HEK293 (cell line): ENCODE measurements around the gene MBD5.

ENCODE experiments used
- ATF2 ChIP-seq: fragments of 450-650 bp; formaldehyde crosslinking; IDR thresholded peaks from 2 replicates; pipeline ENCODE4 v1.5.1; 2016; ENCODE audit warnings: missing biosample characterization, missing genetic modification characterization, low read depth
- GLIS2 ChIP-seq: fragments of 450-650 bp; formaldehyde crosslinking; IDR thresholded peaks from 2 replicates; pipeline ENCODE4 v1.5.1; 2016; ENCODE audit warnings: missing biosample characterization, missing genetic modification characterization
- HOXD13 ChIP-seq: sonication (generic); formaldehyde crosslinking; IDR thresholded peaks from 2 replicates; pipeline ENCODE4 v1.8.0; 2022; ENCODE audit warnings: missing genetic modification reagents, borderline replicate concordance
- INSM2 ChIP-seq: fragments of 450-650 bp; formaldehyde crosslinking; IDR thresholded peaks from 2 replicates; pipeline ENCODE4 v1.5.1; 2016; ENCODE audit warnings: missing biosample characterization, missing genetic modification characterization
- KLF17 ChIP-seq: fragments of 450-650 bp; formaldehyde crosslinking; IDR thresholded peaks from 2 replicates; pipeline ENCODE4 v1.5.1; 2016; ENCODE audit warnings: missing biosample characterization, missing genetic modification characterization
- MEIS1 ChIP-seq: sonication (generic); formaldehyde crosslinking; IDR thresholded peaks from 2 replicates; pipeline ENCODE4 v1.8.1; 2022; ENCODE audit warnings: missing genetic modification reagents, mild to moderate bottlenecking, borderline replicate concordance
- SCRT1 ChIP-seq: fragments of 450-650 bp; formaldehyde crosslinking; IDR thresholded peaks from 2 replicates; pipeline ENCODE4 v1.5.1; 2016; ENCODE audit warnings: missing biosample characterization, missing genetic modification characterization, borderline replicate concordance
- ZBTB21 ChIP-seq: fragments of 450-650 bp; formaldehyde crosslinking; IDR thresholded peaks from 2 replicates; pipeline ENCODE4 v1.5.1; 2017; ENCODE audit warnings: missing biosample characterization, missing genetic modification characterization
- ZBTB48 ChIP-seq: fragments of 450-650 bp; formaldehyde crosslinking; IDR thresholded peaks from 2 replicates; pipeline ENCODE4 v1.5.1; 2016; ENCODE audit warnings: missing biosample characterization, missing genetic modification characterization
- ZFP69B ChIP-seq: fragments of 450-650 bp; formaldehyde crosslinking; IDR thresholded peaks from 2 replicates; pipeline ENCODE4 v1.5.1; 2016; ENCODE audit warnings: missing biosample characterization, missing genetic modification characterization
- ZNF114 ChIP-seq: fragments of 450-650 bp; formaldehyde crosslinking; IDR thresholded peaks from 2 replicates; pipeline ENCODE4 v1.5.0; 2017; ENCODE audit warnings: missing biosample characterization, missing genetic modification characterization
- ZNF138 ChIP-seq: fragments of 450-650 bp; formaldehyde crosslinking; IDR thresholded peaks from 2 replicates; pipeline ENCODE4 v1.5.1; 2016; ENCODE audit warnings: missing biosample characterization, missing genetic modification characterization, borderline replicate concordance
- ZNF148 ChIP-seq: fragments of 450-650 bp; formaldehyde crosslinking; IDR thresholded peaks from 2 replicates; pipeline ENCODE4 v1.5.0; 2017; ENCODE audit warnings: missing biosample characterization, missing genetic modification characterization, borderline replicate concordance
- ZNF157 ChIP-seq: fragments of 450-650 bp; formaldehyde crosslinking; IDR thresholded peaks from 2 replicates; pipeline ENCODE4 v1.5.1; 2016; ENCODE audit warnings: missing biosample characterization, missing genetic modification characterization
- ZNF18 ChIP-seq: fragments of 450-650 bp; formaldehyde crosslinking; IDR thresholded peaks from 2 replicates; pipeline ENCODE4 v1.5.1; 2016; ENCODE audit warnings: missing biosample characterization, missing genetic modification characterization
- ZNF19 ChIP-seq: fragments of 450-650 bp; formaldehyde crosslinking; IDR thresholded peaks from 2 replicates; pipeline ENCODE4; 2016; ENCODE audit warnings: missing biosample characterization, missing genetic modification characterization, low read depth
- ZNF214 ChIP-seq: fragments of 450-650 bp; formaldehyde crosslinking; IDR thresholded peaks from 2 replicates; pipeline ENCODE4 v1.5.1; 2017; ENCODE audit warnings: missing biosample characterization, mild to moderate bottlenecking, missing genetic modification characterization, borderline replicate concordance
- ZNF23 ChIP-seq: fragments of 450-650 bp; formaldehyde crosslinking; IDR thresholded peaks from 2 replicates; pipeline ENCODE4 v1.5.1; 2016; ENCODE audit warnings: missing biosample characterization, missing genetic modification characterization, borderline replicate concordance
- ZNF280D ChIP-seq: fragments of 450-650 bp; formaldehyde crosslinking; IDR thresholded peaks from 2 replicates; pipeline ENCODE4 v1.5.1; 2016; ENCODE audit warnings: missing biosample characterization, missing genetic modification characterization
- ZNF433 ChIP-seq: fragments of 450-650 bp; formaldehyde crosslinking; IDR thresholded peaks from 2 replicates; pipeline ENCODE4 v1.5.1; 2016; ENCODE audit warnings: missing biosample characterization, missing genetic modification characterization, low read depth
- ZNF501 ChIP-seq: fragments of 450-650 bp; formaldehyde crosslinking; IDR thresholded peaks from 2 replicates; pipeline ENCODE4 v1.5.1; 2016; ENCODE audit warnings: missing biosample characterization, missing genetic modification characterization
- ZNF623 ChIP-seq: fragments of 450-650 bp; formaldehyde crosslinking; IDR thresholded peaks from 2 replicates; pipeline ENCODE4 v1.5.1; 2016; ENCODE audit warnings: missing biosample characterization, missing genetic modification characterization
- ZNF654 ChIP-seq: fragments of 450-650 bp; formaldehyde crosslinking; IDR thresholded peaks from 2 replicates; pipeline ENCODE4 v1.5.1; 2016; ENCODE audit warnings: low read depth, missing biosample characterization, missing genetic modification characterization
- ZNF670 ChIP-seq: fragments of 450-650 bp; formaldehyde crosslinking; IDR thresholded peaks from 2 replicates; pipeline ENCODE4 v1.5.1; 2016; ENCODE audit warnings: missing biosample characterization, missing genetic modification characterization, low read depth
- ZNF692 ChIP-seq: fragments of 450-650 bp; formaldehyde crosslinking; IDR thresholded peaks from 2 replicates; pipeline ENCODE4 v1.5.1; 2016; ENCODE audit warnings: missing biosample characterization, missing genetic modification characterization
- ZNF776 ChIP-seq: fragments of 450-650 bp; formaldehyde crosslinking; IDR thresholded peaks from 2 replicates; pipeline ENCODE4 v1.5.0; 2017; ENCODE audit warnings: missing biosample characterization, missing genetic modification characterization, borderline replicate concordance
- ZNF777 ChIP-seq: fragments of 450-650 bp; formaldehyde crosslinking; IDR thresholded peaks from 2 replicates; pipeline ENCODE4 v1.5.1; 2017; ENCODE audit warnings: missing biosample characterization, missing genetic modification characterization, borderline replicate concordance

Gene MBD5

GRCh38 chr2:148509288-148509902 is 488.5 kb downstream of the MBD5 start (continued):
- TF ChIP-seq ZNF692 (tag by site-specific recombination) (no peak), ZNF18 (tag by site-specific recombination) (no peak), INSM2 (tag by site-specific recombination) (0 out of 2 replicates have a peak, but pooled peaks have one; percentile 35), ZNF623 (tag by site-specific recombination) (no peak), ZNF433 (no peak), ZNF19 (tag by site-specific recombination) (no peak), ATF2 (no peak), ZNF23 (tag by site-specific recombination) (no peak), HOXD13 (no peak), KLF17 (tag by site-specific recombination) (no peak), ZFP69B (no peak), ZBTB21 (tag by site-specific recombination) (no peak), ZBTB48 (no peak), ZNF280D (no peak), ZNF670 (tag by site-specific recombination) (no peak), ZNF777 (no peak), ZNF214 (no peak), ZNF501 (tag by site-specific recombination) (0 out of 2 replicates have a peak, but pooled peaks have one; percentile 44), SCRT1 (no peak), MEIS1 (CRISPR knock-in tag) (no peak), ZNF157 (tag by site-specific recombination) (no peak), ZNF654 (peak; percentile 85), ZNF776 (no peak), ZNF148 (tag by site-specific recombination) (no peak), ZNF138 (tag by site-specific recombination) (no peak), GLIS2 (no peak), ZNF114 (tag by site-specific recombination) (no peak)
